GM12801 (cell line): ENCODE data around the gene TMEM51.

Experiments used
- TF ChIP-seq, protein P1 (sequence below): IDR thresholded peaks from one replicate; pipeline ENCODE4 v1.5.1; 2011; ENCODE audit warnings: control low read depth; ENCODE audit not compliant: insufficient read length; ENCODE audit errors: extremely low read depth

The TMEM51 gene

DNA sequence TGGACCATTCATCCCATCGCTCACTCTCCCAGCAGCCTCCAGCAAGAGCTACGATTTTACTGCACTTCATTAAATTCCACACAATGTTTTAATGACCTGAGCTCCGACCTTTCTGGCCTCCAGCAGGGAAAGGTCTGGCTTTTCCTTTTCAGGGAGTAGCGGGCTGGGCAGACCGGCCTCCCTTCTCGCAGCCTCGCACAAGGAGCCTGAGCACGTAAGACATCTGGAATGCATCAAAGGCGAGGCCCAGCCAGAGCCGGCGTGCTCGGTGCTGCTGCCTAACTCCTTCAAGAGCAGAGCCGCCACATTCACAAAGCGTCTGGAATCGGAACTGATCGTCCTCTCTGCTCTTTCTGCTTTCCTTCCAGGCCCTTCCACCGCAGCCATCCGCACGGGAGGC lies 61.0 kb downstream of the TMEM51 start:
- TF ChIP-seq, protein P1, sequence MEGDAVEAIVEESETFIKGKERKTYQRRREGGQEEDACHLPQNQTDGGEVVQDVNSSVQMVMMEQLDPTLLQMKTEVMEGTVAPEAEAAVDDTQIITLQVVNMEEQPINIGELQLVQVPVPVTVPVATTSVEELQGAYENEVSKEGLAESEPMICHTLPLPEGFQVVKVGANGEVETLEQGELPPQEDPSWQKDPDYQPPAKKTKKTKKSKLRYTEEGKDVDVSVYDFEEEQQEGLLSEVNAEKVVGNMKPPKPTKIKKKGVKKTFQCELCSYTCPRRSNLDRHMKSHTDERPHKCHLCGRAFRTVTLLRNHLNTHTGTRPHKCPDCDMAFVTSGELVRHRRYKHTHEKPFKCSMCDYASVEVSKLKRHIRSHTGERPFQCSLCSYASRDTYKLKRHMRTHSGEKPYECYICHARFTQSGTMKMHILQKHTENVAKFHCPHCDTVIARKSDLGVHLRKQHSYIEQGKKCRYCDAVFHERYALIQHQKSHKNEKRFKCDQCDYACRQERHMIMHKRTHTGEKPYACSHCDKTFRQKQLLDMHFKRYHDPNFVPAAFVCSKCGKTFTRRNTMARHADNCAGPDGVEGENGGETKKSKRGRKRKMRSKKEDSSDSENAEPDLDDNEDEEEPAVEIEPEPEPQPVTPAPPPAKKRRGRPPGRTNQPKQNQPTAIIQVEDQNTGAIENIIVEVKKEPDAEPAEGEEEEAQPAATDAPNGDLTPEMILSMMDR, result no peak

DNA sequence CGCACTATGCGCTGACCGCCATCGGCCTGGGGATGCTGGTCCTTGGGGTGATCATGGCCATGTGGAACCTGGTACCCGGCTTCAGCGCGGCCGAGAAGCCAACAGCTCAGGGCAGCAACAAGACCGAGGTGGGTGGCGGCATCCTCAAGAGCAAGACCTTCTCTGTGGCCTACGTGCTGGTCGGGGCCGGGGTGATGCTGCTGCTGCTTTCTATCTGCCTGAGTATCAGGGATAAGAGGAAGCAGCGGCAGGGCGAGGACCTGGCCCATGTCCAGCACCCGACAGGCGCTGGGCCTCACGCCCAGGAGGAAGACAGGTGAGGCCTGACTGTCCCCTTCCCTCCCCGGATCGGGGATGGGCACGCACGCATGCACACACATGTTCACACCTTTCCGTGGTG lies 61.6 kb downstream of the TMEM51 start:
- TF ChIP-seq, protein P1, result no peak

DNA sequence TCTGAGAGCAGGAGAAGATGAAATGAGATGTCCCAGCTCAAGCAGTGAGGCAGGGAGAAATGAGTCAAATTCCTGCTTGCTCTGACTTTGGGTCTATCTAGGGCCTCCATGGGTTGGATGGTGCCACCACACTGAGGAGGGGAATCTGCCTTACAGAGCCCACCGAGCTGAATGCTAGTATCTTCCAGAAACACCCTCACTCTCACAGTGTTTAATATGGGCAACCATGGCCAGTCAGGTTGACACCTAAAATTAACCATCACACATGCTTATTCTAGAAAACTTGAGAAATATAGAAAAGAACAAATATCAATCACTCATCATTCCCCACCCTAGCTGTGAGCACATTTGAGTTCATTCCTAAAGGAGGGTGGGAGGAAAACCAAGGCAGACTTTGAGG lies 64.1 kb downstream of the TMEM51 start:
- TF ChIP-seq, protein P1, result no peak

DNA sequence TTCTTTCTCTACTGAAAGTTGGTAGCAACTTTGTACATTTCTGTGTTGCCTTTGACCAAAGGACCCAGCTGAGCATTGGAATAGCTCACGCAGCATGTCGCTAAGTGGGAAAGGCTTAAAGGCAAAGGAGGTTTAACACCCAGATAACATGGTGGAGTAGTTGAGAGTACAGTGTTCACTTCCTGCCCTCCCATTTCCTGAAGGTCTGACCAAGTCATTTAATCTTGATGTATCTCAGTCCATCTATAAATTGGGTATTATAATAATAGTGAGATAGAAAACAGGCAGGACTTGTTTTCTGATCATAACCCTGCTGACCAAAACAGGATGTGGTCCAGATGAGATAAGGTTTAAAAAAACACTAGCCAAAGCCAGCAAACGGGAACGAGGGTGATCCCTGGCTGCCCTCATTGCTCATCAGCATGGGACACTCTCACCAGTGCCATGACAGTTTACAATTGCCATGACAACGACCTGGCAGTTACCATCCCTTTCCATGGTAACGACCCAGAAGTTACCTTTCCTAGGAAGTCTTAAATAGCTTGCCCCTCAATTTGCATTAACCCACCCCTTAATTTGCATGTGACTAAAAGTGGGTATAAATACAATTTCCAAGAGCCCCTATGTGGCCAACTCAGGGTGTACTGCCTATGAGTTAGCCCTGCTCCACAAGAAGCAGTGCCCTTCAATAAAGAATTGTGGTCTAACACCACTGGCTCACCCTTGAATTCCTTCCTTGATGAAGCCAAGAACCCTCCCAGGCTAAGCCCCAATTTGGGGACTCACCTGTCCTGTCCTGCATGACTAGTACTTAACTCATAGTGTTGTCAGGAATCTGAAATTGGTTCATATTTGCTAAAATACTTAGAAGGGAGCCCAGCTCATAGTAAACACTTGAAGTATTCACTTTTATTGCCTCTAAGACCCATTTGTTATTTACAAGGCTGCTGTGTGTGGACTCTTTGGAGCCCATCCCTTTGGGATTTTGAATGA lies 65.0 kb downstream of the TMEM51 start:
- TF ChIP-seq, protein P1, result no peak

DNA sequence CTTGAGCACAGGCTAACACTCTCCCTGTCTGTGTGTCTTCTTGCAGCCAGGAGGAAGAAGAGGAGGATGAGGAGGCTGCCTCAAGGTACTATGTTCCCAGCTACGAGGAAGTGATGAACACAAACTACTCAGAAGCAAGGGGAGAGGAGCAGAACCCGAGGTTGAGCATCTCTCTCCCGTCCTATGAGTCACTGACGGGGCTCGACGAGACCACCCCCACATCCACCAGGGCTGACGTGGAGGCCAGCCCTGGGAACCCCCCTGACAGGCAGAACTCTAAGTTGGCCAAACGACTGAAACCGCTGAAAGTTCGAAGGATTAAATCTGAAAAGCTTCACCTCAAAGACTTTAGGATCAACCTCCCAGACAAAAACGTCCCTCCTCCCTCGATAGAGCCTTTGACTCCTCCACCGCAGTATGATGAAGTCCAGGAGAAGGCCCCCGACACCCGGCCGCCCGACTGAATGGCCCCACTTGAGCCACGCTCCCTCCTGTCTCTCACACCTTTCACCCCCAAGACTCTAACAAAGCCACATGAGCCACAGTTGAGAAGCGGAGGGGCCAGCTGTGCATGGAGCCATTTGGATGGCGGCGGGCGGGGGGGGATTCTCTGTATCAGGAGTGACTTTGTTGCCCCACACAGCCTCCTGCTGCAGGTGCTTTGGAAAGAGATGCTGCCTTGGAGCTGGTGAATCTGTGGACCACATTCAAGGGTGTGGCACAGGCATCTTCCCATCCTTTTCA lies 65.9 kb downstream of the TMEM51 start:
- TF ChIP-seq, protein P1, result no peak

DNA sequence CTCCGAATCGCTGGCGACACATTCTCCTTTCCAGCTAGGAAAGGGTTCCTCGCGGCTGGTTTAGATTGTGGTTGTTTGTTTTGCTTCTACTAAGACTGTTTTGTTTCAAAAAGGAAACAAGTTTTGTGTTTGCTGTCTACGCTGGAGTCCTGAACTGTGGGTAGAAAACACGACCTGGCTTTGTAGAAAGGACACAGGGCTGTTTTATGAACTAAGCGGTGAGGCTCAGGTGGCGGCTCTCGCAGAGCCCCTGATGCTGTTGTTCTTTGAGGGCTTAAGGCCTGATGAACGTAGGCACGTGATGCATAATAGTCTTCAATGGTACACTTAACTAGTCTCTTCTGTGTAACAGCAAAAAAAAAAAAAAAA lies 66.5 kb downstream of the TMEM51 start:
- TF ChIP-seq, protein P1, result no peak

DNA sequence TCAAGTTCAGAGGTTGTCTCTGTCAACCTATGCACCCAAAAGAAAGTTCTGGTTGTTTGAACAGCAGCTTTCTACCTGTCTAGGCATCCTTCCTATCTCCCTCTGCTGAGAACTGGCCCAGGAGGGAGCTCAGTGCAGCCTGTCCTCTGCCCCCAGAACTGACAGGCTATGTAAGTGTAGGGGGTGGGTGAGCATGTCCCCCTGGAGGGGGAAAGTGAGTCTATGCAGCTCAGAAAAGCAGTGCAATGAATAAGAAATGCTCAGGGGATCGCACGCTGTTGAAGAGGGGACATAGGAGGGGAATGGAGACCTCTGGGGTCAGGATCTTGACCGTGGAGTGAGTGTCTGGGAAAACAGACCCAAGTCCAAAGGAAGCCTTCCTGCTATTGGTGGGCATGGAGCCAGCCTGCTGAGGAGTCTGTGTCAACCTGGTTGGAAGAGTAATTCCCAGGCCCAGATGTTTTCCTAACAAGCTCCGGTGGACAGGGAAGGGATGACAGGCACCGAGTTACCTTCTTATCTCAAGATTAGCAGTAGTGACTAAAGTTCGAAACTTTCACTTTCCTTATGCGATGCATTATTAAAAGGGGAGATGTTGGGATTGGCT lies 67.4 kb downstream of the TMEM51 start:
- TF ChIP-seq, protein P1, result no peak
